LoVo (cell line): ENCODE results near the gene TTLL7.

Source experiments
- DNase-seq: peaks from one replicate; pipeline ENCODE4 v3.0.0-alpha.2; 2016; ENCODE audit warnings: low spot score

Gene TTLL7

GRCh38 chr1:83818916-83819315, 180.0 kb downstream of the TTLL7 start:
- DNase-seq: peak; percentile 58

GRCh38 chr1:83816836-83817235, 182.1 kb downstream of the TTLL7 start:
- no peak for DNase-seq

- DNase-seq: no peak
Measured at GRCh38 chr1:83815330-83815729, 183.6 kb downstream of the TTLL7 start.
